ENCODE measurements around the gene LGALSL.

The LGALSL gene

DNA sequence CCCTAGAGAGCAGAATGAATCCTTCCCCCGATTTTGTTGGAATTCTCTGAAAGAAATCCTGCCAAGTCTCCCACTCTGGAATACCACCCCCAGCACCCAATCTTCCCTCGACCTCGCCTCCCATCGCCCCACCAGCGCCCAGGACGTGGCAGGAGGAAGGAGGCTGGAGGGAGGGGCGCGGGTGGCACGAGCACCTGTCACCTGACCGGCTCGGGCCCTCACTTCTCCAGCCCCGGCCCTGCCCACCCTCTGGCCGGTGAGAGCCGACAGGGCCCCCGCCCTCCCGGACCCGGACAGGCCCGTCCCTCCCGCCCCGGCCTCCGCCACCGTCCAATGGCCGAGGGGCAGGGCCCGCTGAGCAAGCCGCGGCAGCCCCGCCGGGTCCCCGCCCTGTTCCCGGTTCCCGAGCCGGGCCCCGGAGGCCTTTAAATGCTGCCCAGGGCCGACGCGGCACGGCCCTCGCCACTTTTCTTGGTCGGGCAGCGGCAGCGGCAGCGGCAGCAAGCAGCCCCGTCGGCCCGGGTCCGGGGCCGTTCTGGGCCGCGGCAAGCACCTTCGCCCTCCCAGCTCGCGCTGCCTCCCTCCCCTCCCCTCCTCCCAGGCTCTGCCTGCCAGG lies at the start of gene LGALSL:
Gene LGALSL, plus strand, starts transcription at position 393 of the 616 bp plus-strand sequence. CDS start 384 bp downstream, outside the sequence.
- DNase-seq (ENCODE audit: low spot score): peak; percentile 89
- FAIRE-seq: no peak

DNA sequence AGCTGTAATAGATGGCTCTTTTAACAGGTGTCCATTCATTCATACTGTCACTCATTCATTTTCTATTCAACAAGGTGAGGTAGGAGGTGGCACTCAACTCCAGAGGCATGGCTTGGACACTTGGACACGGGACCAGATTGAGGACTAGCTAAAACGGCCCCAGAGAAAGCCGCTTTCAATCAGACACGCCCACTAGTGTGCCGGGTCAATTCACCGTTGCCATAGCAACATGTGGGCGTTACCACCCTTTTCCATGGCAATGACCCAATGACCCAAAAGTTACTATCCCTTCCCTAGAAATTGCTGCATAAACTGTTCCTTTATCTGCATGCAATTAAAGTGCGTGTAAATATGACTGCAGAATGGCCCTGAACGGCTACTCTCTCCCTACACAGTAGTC lies 49.2 kb upstream of the LGALSL start:
- no peak for DNase-seq (ENCODE audit: low spot score)
- FAIRE-seq: no peak

DNA sequence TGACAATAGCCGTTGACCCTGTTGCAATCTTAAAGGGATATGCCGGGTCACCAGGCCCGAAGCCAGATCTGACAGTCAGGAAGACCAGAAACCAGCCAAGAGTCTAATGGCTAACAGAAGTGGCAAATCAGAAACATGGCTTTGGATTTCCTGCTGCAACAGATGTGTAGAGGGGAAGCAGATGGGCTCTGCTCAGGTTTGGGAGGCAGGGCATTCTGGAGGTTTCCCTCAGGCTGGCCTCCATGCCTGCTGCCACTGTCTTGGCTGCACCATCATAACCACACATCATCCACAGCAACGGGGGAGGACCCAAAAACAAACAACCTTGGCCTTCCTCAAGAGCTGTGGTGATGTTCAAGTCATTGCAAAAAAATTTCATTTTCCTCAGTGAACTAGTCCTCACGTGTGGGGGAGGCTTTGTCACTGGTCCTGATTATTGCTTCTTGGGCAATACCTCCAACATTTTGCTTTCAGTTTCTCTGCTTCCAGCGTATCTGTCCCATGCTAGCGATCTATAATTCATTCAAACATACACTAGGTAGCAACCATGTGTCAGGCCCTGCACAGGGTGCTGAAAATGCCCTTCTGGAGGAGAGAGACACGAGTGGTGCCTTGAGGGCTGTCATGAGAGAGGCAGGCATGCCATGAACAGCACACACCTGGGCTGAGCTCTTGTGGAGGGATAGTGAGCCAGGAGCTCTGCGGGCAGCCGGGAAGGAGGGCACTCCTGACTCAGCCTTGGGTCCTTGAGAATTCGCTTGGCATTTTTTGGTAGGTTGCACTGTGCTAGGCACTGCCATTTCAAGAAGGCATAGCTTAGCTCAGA lies 48.2 kb upstream of the LGALSL start:
- peak; percentile 62 for DNase-seq (ENCODE audit: low spot score)

DNA sequence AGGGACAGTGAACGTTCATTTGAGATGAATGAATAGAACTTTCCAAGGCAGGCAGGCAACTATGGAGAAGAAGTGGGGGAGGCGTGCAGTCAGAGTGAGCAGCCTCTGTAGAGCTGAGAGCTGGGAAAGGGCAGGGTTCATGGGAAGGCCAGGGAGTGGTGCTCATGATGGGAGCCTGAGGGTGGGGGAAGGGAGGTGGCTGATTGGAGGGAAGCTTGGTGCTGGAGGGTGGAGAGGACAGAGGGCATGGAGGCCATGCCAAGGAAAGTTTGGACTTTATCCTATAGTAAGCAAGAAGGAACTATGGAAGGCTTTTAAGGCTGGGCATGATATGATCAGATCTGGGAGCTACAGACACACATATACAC lies 47.6 kb upstream of the LGALSL start:
- FAIRE-seq (no peak), DNase-seq (ENCODE audit: low spot score) (no peak)

More for the DNA sequence above, 48.2 kb upstream of the LGALSL start:
- FAIRE-seq: peak; percentile 50

DNA sequence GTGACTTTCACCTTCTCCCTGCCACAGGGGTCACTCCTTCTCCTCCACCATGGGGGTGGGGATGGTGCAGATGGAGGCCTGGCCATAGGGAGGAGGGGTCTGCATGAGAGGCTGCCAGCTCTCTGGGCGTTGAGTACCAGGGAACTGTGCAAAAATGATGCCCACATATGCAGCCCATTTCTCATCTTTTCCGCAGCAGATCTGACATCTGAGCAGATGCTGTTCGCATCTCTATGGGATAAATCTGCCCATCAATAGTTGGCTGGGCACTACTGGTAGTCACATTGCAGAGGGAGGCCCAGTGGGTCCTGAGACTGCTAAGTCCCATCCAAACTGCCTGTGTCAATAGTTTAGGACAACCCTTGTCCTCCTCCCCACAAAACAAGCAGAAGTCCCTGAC lies 45.9 kb upstream of the LGALSL start:
- FAIRE-seq (no peak), DNase-seq (ENCODE audit: low spot score) (no peak)

DNA sequence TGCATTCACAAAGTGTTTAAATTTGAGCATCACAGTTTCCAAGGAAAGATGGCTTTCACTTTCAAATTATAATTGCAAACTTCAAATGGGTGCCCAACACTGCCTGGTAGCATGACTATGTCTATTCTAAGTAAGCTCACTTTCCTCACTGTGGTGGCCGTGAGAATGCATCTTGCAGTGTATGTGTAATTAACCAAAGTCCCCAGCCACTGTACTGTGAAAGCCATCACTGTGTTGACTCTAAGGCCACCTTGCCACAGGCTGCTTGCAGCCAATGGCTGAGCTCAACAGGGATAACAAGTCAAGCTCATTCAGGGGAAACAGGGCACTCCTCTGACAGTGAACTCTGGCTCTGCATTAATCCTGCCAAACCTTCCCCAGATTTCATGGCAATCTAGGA lies 43.3 kb upstream of the LGALSL start:
- FAIRE-seq (peak; percentile 55), DNase-seq (ENCODE audit: low spot score) (no peak)

DNA sequence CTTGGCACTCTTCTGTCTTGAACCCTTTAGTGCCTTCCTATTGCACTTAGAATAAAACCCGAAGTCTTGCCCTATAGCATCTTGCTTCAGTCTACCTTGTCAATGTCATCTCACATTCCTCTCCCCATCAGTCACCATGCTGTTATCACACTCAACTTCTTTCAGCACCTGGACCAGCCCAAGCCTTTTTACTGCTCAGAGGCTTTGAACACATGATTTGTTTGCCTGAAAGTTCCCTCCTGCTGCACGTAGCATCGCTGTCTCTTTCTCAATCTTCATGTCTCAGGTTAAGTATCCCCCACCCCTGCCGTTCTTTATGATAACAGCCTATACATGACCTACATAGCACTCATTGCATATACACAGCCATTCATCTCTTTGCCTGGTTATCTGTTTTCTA lies 41.3 kb upstream of the LGALSL start:
- no peak for FAIRE-seq
- no peak for DNase-seq (ENCODE audit: low spot score)

DNA sequence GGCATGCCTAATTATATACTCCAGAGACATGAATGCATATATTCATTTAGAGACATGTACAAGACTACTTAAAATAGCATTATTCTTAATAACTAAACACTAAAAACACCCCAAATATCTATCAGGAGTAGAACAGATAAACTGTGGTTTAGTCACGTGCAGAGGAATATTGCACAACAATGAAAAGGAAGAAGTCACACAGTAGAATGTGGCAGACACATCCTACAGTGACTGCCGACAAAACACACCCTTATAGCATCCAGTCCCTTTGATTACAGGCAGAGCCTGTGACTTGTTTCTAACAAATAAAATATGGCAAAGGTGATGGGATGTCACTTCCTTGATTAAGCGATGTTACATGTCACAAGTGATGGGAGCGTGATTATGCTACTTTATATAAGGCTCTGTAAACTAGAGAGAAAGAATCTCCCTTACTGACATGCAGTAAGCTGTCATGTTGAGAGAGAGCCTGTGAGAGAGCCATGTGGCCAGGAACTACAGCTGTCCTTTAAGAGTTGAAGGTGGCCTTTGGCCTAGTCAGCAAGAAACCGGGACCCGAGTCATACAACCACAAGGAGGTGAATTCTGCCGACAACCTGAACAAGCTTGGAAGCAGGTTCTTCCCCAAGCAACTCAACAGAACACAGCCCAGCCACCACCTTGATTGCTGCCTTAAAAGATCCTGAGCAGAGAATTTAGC lies 39.1 kb upstream of the LGALSL start:
- DNase-seq (ENCODE audit: low spot score): no peak
- no peak for FAIRE-seq

DNA sequence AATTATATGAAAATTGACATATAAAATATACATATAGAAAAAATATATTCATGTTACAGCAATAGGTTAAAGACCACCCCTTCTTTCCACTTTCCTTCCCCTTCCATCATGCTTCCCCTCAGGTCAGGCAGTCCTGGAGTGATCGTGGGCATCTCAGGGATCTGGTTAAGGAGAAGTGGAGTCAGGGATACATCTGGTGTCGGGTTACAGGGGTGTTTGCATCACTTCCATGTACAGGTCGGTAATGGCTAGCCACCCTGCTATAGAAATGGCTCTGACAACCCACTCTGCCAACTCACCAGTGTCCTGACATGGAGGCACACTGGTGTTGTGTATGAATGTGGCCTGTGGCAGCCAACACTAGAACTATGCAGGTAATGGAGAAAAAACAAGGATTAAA lies 36.3 kb upstream of the LGALSL start:
- no peak for DNase-seq (ENCODE audit: low spot score)
- peak; percentile 5 for FAIRE-seq

DNA sequence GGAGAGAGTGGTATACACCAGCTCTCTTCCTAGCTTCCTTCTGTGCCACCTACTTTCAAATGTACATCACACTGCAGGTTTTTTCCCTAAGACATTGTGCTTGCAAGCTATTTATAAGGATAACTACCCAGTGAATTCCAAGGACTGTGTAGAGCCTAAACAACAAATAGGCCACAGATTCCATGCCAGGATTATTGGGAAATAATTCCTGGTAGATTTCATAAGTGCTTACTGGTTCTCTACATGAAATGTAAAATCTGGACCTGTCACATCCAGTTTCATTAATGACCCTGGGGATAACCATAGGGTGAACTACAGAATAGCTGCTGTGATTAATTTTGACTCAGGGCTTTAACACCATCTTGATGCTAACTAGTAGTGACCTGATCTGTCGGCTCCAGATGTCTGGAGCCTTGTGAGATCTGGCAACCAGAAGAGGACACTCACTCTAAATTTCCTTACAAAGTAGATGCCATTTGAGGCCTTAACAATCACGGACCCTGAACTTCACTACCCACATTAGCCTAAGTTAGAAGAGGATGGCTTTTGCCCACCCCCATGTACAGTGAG lies 34.3 kb upstream of the LGALSL start:
- DNase-seq (ENCODE audit: low spot score) (no peak), FAIRE-seq (no peak)

DNA sequence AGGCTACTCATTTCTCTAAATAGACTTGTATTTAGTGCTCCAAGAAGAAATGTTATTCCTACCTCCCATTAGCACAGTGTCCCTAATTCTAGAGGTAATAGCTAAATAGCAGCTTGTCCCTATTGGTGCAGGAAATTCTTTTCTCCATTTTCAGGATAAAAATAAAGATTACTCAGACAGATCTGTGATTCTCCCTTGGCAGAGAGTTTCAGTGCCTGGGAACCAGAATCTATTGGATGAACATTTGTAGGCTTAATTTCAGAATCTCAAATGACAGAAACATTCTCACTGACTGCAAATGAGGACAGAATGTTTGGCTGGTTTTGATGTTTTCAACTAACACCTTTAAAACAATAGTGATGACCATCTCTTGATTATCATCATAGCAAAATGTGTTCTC lies 33.3 kb upstream of the LGALSL start:
- no peak for DNase-seq (ENCODE audit: low spot score)
- no peak for FAIRE-seq

DNA sequence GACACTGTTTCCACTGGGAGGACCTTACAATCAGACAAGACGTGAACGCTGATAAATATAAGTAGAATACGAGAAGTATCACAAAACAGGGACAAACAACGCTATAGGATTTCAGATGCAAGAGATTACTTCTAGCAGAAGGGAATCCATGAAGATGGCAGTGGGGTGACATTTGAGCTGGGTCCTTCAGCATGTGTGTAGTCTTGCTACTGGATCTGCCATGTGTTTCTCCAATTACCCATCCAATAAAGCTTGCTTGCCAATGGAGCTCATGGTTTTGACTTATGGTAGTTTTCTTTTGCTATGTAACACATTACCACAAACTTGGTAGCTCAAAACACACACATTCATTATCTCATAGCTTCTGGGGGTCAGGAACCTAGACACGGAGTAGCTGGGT lies 32.8 kb upstream of the LGALSL start:
- FAIRE-seq: no peak
- DNase-seq (ENCODE audit: low spot score): no peak

DNA sequence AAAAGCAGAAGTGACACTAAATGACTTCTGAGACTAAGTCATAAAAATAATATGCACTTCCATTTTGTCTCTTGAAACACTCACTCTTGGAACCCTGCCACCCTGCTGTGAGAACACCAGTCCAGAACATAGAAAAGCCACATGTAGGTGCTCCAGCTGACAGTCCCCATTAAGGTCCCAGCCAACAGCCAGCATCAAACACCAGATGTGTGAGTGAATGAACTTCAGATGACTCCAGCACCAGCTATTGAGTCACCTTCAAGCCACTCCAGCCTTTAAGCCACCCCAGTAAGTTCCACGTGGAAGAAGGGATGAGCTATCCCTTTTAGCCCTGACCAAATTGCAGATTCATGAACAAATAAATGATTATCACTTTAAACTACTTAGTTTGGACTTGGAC lies 31.5 kb upstream of the LGALSL start:
- FAIRE-seq: no peak

DNA sequence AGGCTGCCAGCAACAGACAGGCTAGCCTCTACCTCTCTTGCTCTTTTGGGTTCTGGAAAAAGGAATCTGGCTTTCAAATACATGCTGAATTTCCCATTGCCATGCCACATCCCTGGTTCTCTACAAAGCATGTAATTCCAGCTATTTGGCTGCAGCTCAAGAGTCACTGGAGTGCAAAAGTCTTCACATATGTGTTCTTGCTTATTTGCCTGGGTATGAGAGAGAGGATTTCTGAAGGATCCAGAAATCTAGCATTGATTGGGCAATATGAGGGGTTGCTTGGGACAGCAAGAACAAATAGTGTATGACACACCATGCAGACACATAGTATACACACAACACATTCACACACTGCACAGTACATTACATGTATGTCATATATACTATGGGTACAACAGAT lies 30.7 kb upstream of the LGALSL start:
- DNase-seq (ENCODE audit: low spot score) (no peak), FAIRE-seq (no peak)

More for the DNA sequence above, 31.5 kb upstream of the LGALSL start:
- no peak for DNase-seq (ENCODE audit: low spot score)

DNA sequence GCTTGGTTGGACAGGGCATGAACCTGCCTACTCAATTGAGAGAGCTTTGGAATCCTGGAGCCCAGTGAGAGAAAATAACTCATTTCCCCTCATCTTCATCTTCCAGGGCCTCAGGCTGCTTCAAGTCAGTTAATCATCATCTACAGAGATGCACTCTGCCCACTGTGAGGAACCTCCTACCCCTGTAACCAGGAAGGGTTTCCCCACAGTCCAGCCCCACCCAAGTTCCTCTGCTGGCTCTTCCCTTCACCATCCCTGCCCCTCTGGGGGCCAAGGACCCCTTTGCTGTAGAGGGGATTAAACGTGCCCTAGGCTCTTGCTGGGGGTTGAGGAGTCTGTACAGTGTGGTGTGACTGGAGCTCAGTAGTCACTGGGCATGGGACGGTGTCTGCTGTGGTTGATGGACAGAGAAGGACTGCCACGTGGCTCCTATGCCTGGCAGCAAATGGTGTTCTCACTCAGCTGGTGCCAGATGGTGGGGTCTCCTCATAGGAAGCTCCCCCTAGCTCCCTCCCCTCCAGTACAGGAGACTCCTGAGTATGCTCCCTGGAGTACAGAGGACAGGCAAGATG lies 29.5 kb upstream of the LGALSL start:
- FAIRE-seq (no peak), DNase-seq (ENCODE audit: low spot score) (no peak)

DNA sequence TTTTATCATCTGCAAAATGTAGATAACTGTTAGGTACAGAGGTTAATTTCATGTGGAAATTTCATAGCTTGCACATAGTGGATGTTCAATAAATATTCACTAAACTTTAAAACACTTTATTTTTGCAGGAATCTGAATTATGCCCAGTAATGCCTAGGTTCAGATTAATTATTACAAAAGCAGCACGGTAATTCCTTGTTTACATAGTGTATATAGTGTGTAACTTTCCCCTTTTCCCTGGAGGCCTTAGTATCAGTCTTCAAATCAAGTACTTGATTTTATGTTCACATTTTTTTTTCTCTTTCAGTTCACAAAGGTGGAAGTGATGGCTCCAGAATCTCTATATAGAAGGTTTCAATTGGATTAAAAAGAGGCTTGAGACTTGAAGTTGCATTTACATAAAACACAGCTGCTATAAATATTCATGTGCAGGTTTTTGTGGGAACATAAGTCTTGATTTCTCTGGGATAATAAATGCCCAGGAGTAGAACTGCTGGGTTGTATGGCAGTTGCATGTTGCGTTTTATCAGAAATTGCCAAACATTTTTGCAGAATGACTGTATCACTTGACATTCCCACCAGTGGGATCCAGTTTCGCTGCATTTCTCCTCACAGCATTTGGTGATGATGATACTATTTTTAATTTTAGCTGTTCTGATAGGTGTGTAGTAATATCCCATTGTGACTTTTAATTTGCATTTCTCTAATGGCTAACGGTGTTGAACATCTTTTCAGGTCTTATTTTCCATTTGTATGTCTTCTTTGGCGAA lies 27.6 kb upstream of the LGALSL start:
- peak; percentile 41 for DNase-seq (ENCODE audit: low spot score)
- peak; percentile 65 for FAIRE-seq

DNA sequence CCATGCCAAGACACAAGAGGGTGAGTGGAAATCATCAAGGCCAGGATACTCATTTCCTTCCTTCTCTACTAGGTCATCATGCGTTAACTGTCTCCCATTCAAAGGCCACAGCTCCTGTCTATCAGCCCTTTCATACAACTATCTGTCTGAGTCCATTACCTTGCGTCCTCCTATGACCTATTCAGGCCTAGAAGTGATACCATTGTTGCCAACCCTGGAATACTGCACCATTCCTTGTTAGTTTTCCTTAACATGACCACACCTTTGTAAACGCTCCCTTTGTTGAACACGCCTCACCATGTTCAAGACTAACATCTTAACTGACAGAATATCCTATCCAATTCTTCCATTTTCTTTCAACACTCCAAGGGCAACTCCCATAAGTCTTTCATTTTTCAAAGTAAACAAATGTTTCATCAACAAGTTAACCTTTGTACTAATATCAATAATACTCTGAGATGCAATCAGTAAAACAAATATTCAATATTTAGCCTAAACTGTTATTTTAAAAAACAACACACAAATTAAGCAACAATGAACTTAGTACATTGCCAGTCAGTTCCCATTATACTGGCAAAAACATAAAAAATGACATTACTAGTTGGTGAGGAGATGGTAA lies 19.8 kb upstream of the LGALSL start:
- no peak for DNase-seq (ENCODE audit: low spot score)
- FAIRE-seq: peak; percentile 66

DNA sequence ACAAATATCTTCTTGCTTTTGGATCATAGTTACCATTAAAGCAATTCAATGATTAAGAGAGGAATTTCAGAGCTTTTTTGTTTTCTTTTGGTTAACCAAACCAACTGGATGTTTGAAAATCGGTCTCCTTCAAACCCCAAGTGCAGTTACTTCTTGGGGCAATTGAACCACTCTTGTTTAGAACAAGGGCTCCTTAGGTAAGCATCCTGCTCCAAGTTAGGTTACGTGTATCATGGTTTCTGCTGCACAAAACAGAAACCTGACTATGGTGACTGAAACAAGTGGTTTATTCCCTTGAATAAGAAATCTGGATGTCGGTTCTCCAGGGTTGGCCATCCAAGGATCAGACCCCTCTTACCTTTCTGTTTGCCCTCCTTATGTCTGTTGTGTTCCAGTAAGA lies 16.1 kb upstream of the LGALSL start:
- DNase-seq (ENCODE audit: low spot score) (no peak), FAIRE-seq (no peak)

DNA sequence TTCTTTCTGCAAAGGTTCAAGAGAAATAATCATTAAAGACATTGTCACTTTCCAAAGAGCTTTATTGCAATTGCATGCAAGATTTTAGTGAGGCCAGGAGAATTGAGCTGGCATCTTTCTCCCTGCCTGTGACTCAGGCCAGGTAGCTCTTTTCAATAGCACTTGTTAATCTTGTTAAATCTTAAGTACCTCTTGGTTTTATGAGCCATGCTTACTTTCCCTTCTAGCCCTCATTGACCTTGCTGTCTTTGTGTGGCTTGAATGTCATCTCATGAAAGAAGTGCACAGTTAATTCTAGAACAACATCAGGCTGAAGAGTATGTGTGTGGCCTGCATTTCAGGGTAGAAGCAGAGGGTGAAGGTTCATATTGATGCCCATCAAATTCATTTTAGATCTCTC lies 14.8 kb upstream of the LGALSL start:
- no peak for FAIRE-seq

DNA sequence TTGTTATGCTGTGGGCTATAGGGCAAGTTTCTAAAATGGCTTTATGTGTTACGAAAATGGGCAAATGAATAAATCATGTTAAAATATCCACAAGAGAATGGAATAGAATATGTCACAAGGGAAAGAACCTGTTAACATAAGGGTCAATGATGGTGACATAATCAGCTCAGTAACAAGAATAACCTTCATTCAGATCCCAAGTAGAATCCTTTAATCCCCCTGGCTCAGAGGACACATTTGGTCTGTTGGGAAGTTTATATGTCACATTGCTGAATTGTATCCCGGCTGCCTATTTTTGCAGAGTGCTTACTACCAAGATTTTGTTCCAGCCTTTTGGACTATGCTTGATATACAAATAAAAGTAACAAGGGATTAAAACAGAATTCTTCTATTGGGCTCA lies 13.1 kb upstream of the LGALSL start:
- FAIRE-seq: no peak
- no peak for DNase-seq (ENCODE audit: low spot score)

More for the DNA sequence above, 14.8 kb upstream of the LGALSL start:
- no peak for DNase-seq (ENCODE audit: low spot score)

DNA sequence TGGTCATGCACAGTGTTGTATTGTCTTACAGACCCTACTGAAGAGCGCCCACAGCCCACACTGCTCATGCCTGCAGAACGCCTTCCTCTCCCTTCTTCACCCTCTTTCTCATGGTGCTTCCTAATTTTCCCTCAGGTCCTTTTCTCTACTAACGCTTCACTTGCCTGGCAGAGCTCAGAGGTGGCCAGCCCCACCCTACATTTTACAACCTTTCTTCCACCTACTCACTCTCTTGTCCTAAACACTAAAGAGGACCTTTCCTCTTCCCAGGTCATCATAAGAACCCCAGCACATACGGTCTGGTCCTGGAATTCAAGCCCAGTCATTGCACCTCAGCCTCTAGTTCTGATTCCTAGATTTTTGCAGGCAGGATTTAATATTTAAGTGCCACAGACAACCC lies 11.7 kb upstream of the LGALSL start:
- DNase-seq (ENCODE audit: low spot score) (no peak), FAIRE-seq (no peak)
